Kidney (tissue), 14 donors: ENCODE measurements around the gene SRI. TPM values are rescaled to one million over a fixed set of nuclear protein-coding genes. Genes with fewer than 3 reads are reported as not detected.

Source experiments
- DNase-seq, 5 donors: peaks; one replicate each; pipeline ENCODE4 v3.0.0-alpha.2; 2013 to 2020
- FAIRE-seq: peaks from 2 replicates; lab custom pipeline; 2012; peaks lifted over from hg19 to GRCh38; lab: Jason Lieb, UNC
- H3K27ac ChIP-seq, 2 donors: one replicate each; pipeline ENCODE4 v1.7.0; 2013; ENCODE audit warnings: low read depth in 2 of 2, low read length in 2 of 2, inconsistent platforms in 1 of 2
- H3K27me3 ChIP-seq: one replicate; pipeline ENCODE4 v1.7.1; 2013; ENCODE audit warnings: low read length, inconsistent platforms; ENCODE audit not compliant: control insufficient read depth, insufficient read depth
- H3K36me3 ChIP-seq, 3 donors: one replicate each; pipeline versions ENCODE4 v1.7.0 to v1.7.1; 2013; ENCODE audit warnings: low read length in 3 of 3, control low read depth in 1 of 3, inconsistent platforms in 1 of 3; ENCODE audit not compliant: insufficient read depth in 3 of 3, control insufficient read depth in 2 of 3
- H3K4me1 ChIP-seq, 3 donors: one replicate each; pipeline versions ENCODE4 v1.7.0 to v1.7.1; 2013; ENCODE audit warnings: low read length in 3 of 3, inconsistent platforms in 1 of 3, low read depth in 1 of 3; ENCODE audit not compliant: control insufficient read depth in 2 of 3, insufficient read depth in 2 of 3
- H3K4me3 ChIP-seq, 3 donors: one replicate each; pipeline versions ENCODE4 v1.7.0 to v1.8.1; 2013; ENCODE audit warnings: low read length in 3 of 3, control low read depth in 1 of 3, inconsistent platforms in 1 of 3
- H3K9ac ChIP-seq, 3 donors: one replicate each; pipeline versions ENCODE4 v1.7.0 to v1.7.1; 2013; ENCODE audit warnings: low read length in 3 of 3, control low read depth in 1 of 3, inconsistent platforms in 1 of 3
- H3K9me3 ChIP-seq, 3 donors: one replicate each; pipeline versions ENCODE4 v1.7.0 to v1.7.1; 2013; ENCODE audit warnings: low read length in 3 of 3, control low read depth in 1 of 3, inconsistent platforms in 1 of 3; ENCODE audit not compliant: control insufficient read depth in 2 of 3, insufficient read depth in 1 of 3
- intact Hi-C: fragments of 100-400 bp; cut with DNase I; formaldehyde crosslinking; loops from one replicate; pipeline ENCODE4 v1.11.1; 2022
- polyA plus RNA-seq: library from polyadenylated mRNA; stranded (reverse); fragments of 350-450 nt; fragmentation: Illumina TruSeq; extraction: RNeasy Lipid Tissue Mini Kit (QIAGEN cat#74804); gene quantifications from one replicate; pipeline ENCODE4 v1.2.3, GENCODE V29; 2014; ENCODE audit warnings: low read depth, low replicate concordance; ENCODE audit not compliant: insufficient read depth
- total RNA-seq: library from RNA; stranded (reverse); fragmentation: NEBNext Ultra II Directional; extraction: Animal tissue kit (Norgen Biotek cat#: 25700); gene quantifications from one replicate; pipeline ENCODE4 v1.2.1, GENCODE V29; 2021
- TF ChIP-seq, protein P1 (sequence below): IDR thresholded peaks from 3 replicates; pipeline ENCODE4 v1.5.1; 2012; ENCODE audit warnings: mild to moderate bottlenecking, moderate library complexity, borderline replicate concordance; ENCODE audit not compliant: insufficient read depth; ENCODE audit errors: extremely low read depth
- donor health status: control.
- donor health status: control.
- donor health status: control.
- donor health status: control.
- donor health status: control.
- donor health status: DM: yes; HTN: yes; CAD: no.
- donor health status: Normal renal cell carcinoma (clear cell type).

The SRI gene
- total and polyA plus RNA-seq, 2 donors from 2014 or later, result 141 to 148 TPM

GRCh38 chr7:88155756-88156155 lies 64.1 kb downstream of the SRI start:
- Histone ChIP-seq H3K4me1 (no peaks in the 10 kb centered on the region), H3K9ac (no peak overlapping the region), H3K4me3 (no peak overlapping the region), H3K36me3 (no peaks in the 10 kb centered on the region), H3K27me3 (no peaks in the 10 kb centered on the region), H3K27ac (no peak overlapping the region), H3K9me3 (peaks cover 0 to 4% (median 0%) of the 10 kb centered on the region in 3 donors)
- intact Hi-C loops, result no loop called here
- DNase-seq (no peak), FAIRE-seq (no peak)
- TF ChIP-seq, protein P1, sequence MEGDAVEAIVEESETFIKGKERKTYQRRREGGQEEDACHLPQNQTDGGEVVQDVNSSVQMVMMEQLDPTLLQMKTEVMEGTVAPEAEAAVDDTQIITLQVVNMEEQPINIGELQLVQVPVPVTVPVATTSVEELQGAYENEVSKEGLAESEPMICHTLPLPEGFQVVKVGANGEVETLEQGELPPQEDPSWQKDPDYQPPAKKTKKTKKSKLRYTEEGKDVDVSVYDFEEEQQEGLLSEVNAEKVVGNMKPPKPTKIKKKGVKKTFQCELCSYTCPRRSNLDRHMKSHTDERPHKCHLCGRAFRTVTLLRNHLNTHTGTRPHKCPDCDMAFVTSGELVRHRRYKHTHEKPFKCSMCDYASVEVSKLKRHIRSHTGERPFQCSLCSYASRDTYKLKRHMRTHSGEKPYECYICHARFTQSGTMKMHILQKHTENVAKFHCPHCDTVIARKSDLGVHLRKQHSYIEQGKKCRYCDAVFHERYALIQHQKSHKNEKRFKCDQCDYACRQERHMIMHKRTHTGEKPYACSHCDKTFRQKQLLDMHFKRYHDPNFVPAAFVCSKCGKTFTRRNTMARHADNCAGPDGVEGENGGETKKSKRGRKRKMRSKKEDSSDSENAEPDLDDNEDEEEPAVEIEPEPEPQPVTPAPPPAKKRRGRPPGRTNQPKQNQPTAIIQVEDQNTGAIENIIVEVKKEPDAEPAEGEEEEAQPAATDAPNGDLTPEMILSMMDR, result no peak

Other genes starting within 250 kb of the SRI start
- 80.2 TPM for gene STEAP4, start 86.9 kb upstream of the SRI start, total RNA-seq
- 3.4 TPM for gene STEAP4, start 86.9 kb upstream of the SRI start, polyA plus RNA-seq